H9 (cell line): ENCODE measurements around the gene ERICH6. TPM values are rescaled to one million over a fixed set of nuclear protein-coding genes. Genes with fewer than 3 reads are reported as not detected.

Experiments
- DNase-seq: peaks from one replicate; pipeline ENCODE4 v3.0.0-alpha.2; 2017
- H2AFZ ChIP-seq: one replicate; pipeline ENCODE4 v1.6.1; 2013; ENCODE audit warnings: mild to moderate bottlenecking, low read length, control low read depth, moderate library complexity
- H2AK5ac ChIP-seq: 2 replicates; pipeline ENCODE4 v1.6.1; 2013; ENCODE audit warnings: low read length, control low read depth, mixed read lengths; ENCODE audit not compliant: insufficient read length
- H2BK120ac ChIP-seq: one replicate; pipeline ENCODE4 v1.6.1; 2013; ENCODE audit warnings: low read depth, mild to moderate bottlenecking, low read length, control low read depth, inconsistent platforms; ENCODE audit not compliant: poor library complexity, severe bottlenecking
- H2BK12ac ChIP-seq: 2 replicates; pipeline ENCODE4 v1.6.1; 2013; ENCODE audit warnings: low read length, control low read depth, mixed read lengths, low read depth; ENCODE audit not compliant: insufficient read length
- H2BK15ac ChIP-seq: 2 replicates; pipeline ENCODE4 v1.6.1; 2013; ENCODE audit warnings: low read depth, low read length, control low read depth
- H2BK20ac ChIP-seq: one replicate; pipeline ENCODE4 v1.6.1; 2013; ENCODE audit warnings: low read depth, mild to moderate bottlenecking, low read length, control low read depth, inconsistent platforms; ENCODE audit not compliant: poor library complexity, severe bottlenecking
- H2BK5ac ChIP-seq: 2 replicates; pipeline ENCODE4 v1.6.1; 2013; ENCODE audit warnings: low read length, control low read depth, mixed read lengths; ENCODE audit not compliant: insufficient read length
- H3K14ac ChIP-seq: 2 replicates; pipeline ENCODE4 v1.6.1; 2013; ENCODE audit warnings: low read length, control low read depth; ENCODE audit not compliant: insufficient read depth
- H3K18ac ChIP-seq: 2 replicates; pipeline ENCODE4 v1.6.1; 2013; ENCODE audit warnings: low read depth, mild to moderate bottlenecking, mixed read lengths, low read length, control low read depth; ENCODE audit not compliant: insufficient read length
- H3K23ac ChIP-seq: 2 replicates; pipeline ENCODE4 v1.6.1; 2013; ENCODE audit warnings: low read length, control low read depth, mixed read lengths, low read depth; ENCODE audit not compliant: insufficient read length
- H3K23me2 ChIP-seq: 2 replicates; pipeline ENCODE4 v1.6.1; 2013; ENCODE audit warnings: low read depth, mild to moderate bottlenecking, mixed read lengths, low read length, control low read depth; ENCODE audit not compliant: insufficient read length, poor library complexity, severe bottlenecking
- H3K27ac ChIP-seq: 2 replicates; pipeline ENCODE4 v1.5.1; 2013; ENCODE audit warnings: low read length, control low read depth, mixed read lengths, low read depth; ENCODE audit not compliant: insufficient read length
- H3K27me3 ChIP-seq: 2 replicates; pipeline ENCODE4 v1.6.1; 2013; ENCODE audit warnings: low read length, control low read depth, inconsistent platforms; ENCODE audit not compliant: insufficient read depth
- H3K4ac ChIP-seq: 2 replicates; pipeline ENCODE4 v1.6.1; 2013; ENCODE audit warnings: low read depth, mild to moderate bottlenecking, control low read depth, inconsistent platforms, low read length, moderate library complexity
- H3K4me1 ChIP-seq: 2 replicates; pipeline ENCODE4 v1.6.1; 2013; ENCODE audit warnings: low read length, control low read depth, inconsistent platforms; ENCODE audit not compliant: insufficient read depth
- H3K4me2 ChIP-seq: 2 replicates; pipeline ENCODE4 v1.6.1; 2013; ENCODE audit warnings: low read length, control low read depth, mixed read lengths; ENCODE audit not compliant: insufficient read length, insufficient read depth
- H3K56ac ChIP-seq: 2 replicates; pipeline ENCODE4 v1.6.1; 2013; ENCODE audit warnings: low read depth, mild to moderate bottlenecking, mixed read lengths, low read length, control low read depth; ENCODE audit not compliant: insufficient read length
- H3K79me1 ChIP-seq: 2 replicates; pipeline ENCODE4 v1.6.1; 2013; ENCODE audit warnings: low read depth, mild to moderate bottlenecking, moderate library complexity, low read length, control low read depth, inconsistent platforms; ENCODE audit not compliant: insufficient read depth, poor library complexity, severe bottlenecking
- H3K79me2 ChIP-seq: 2 replicates; pipeline ENCODE4 v1.6.1; 2013; ENCODE audit warnings: low read length, control low read depth, inconsistent platforms; ENCODE audit not compliant: insufficient read depth
- H3K9ac ChIP-seq: 2 replicates; pipeline ENCODE4 v1.6.1; 2013; ENCODE audit warnings: low read length, control low read depth, mixed read lengths; ENCODE audit not compliant: insufficient read length; ENCODE audit errors: extremely low read depth
- H3K9me3 ChIP-seq: one replicate; pipeline ENCODE4 v1.6.1; 2013; ENCODE audit warnings: low read depth, low read length, inconsistent platforms; ENCODE audit not compliant: control insufficient read depth
- H3T11ph ChIP-seq: one replicate; pipeline ENCODE4 v1.6.1; 2013; ENCODE audit warnings: mild to moderate bottlenecking, low read length, control low read depth, inconsistent platforms
- H4K20me1 ChIP-seq: one replicate; pipeline ENCODE4 v1.6.1; 2013; ENCODE audit not compliant: control insufficient read depth, insufficient read length, insufficient read depth
- H4K5ac ChIP-seq: 2 replicates; pipeline ENCODE4 v1.6.1; 2013; ENCODE audit warnings: low read depth, mild to moderate bottlenecking, mixed read lengths, low read length, control low read depth; ENCODE audit not compliant: insufficient read length
- H4K8ac ChIP-seq: replicated peaks from 2 replicates; pipeline ENCODE4 v1.6.1; 2013; ENCODE audit warnings: low read length, control low read depth, mixed read lengths, low read depth; ENCODE audit not compliant: insufficient read length
- H4K91ac ChIP-seq: 2 replicates; pipeline ENCODE4 v1.6.1; 2013; ENCODE audit warnings: low read depth, mild to moderate bottlenecking, moderate library complexity, mixed read lengths, low read length, control low read depth; ENCODE audit not compliant: insufficient read length
- H3K27ac Mint-ChIP-seq, 3 experiments: 2 replicates in 2 of 3; 3 replicates in 1 of 3; pipeline ENCODE4 v1.8.0; 2020 to 2021; ENCODE audit warnings: mixed read lengths in 3 of 3, mild to moderate bottlenecking in 1 of 3, moderate library complexity in 1 of 3
- H3K27me3 Mint-ChIP-seq: 2 replicates; pipeline ENCODE4 v1.8.0; 2021; ENCODE audit warnings: low read depth, mild to moderate bottlenecking, moderate library complexity, mixed read lengths
- H3K36me3 Mint-ChIP-seq, 3 experiments: 2 replicates in 2 of 3; 3 replicates in 1 of 3; pipeline ENCODE4 v1.8.0; 2020 to 2021; ENCODE audit warnings: low read depth in 3 of 3, mixed read lengths in 3 of 3; ENCODE audit not compliant: insufficient read depth in 1 of 3
- H3K4me1 Mint-ChIP-seq, 2 experiments: 2 replicates each; pipeline ENCODE4 v1.8.0; 2020; ENCODE audit warnings: mixed read lengths in 2 of 2
- H3K4me3 Mint-ChIP-seq, 2 experiments: 2 replicates in 1 of 2; 3 replicates in 1 of 2; pipeline ENCODE4 v1.8.0; 2020 to 2021; ENCODE audit warnings: mild to moderate bottlenecking in 2 of 2, mixed read lengths in 2 of 2, moderate library complexity in 1 of 2
- H3K9me3 Mint-ChIP-seq, 2 experiments: 2 replicates in 1 of 2; 3 replicates in 1 of 2; pipeline ENCODE4 v1.8.0; 2020; ENCODE audit warnings: mild to moderate bottlenecking in 2 of 2, mixed read lengths in 2 of 2, moderate library complexity in 1 of 2
- WGBS: extraction: QIAGEN DNeasy Blood & Tissue Kit; methylation state at CpG from one replicate; pipeline ENCODE4 v1.1.7; 2013; ENCODE audit warnings: missing lambda C conversion rate, low lambda C conversion rate, mixed read lengths; ENCODE audit not compliant: insufficient read length; ENCODE audit errors: extremely low coverage; 5-methylcytosine and 5-hydroxymethylcytosine counted together
- total RNA-seq: library from RNA; stranded (reverse); gene quantifications from 2 replicates; pipeline ENCODE4 v1.2.1, GENCODE V29; 2021
- TF ChIP-seq, protein P1 (sequence below): fragments of 200-600 bp; sonication (generic); conservative IDR thresholded peaks from 3 replicates; pipeline ENCODE4 v1.8.0; 2021; ENCODE audit warnings: antibody characterized with exemption, mild to moderate bottlenecking

ERICH6 gene
- total RNA-seq, 1 experiment from 2014 or later = not detected

DNA sequence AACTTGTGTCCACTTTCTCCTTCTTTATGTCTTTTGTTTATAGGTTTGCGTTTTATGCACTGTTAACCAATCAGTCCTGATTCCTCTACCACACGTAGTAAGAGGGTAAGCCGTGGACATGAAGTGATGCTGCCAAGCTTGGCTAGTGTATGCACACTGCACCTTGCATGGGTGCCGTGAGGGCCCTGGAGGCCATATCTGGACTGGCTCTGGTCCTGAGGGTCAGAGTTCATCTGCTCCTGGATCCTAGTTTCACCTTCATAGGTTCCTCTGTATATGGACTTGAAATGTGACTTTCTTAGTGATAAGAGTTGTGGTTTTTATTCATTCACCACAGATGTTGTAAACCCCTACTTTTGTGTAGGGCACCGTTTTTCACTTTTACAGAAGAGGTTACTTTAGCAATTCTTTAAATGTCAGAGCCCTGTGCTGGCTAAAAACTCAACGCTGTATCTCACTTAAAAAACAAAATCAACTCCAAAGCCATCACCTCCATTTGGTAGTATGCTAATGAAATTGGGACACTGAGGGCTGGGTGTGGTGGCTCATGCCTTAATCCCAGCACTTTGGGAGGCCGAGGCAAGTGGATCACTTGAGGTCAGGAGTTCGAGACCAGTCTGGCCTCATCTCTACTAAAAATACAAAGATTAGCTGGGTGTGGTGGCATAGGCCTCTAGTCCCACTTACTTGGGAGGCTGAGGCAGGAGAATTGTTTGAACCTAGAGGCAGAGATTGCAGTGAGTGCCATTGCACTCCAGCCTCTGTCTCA lies 36.3 kb upstream of the ERICH6 start:
- peaks cover 0 to 4% (median 4%) of the 10 kb centered on the region in 3 experiments; a peak in 3 of 7 replicates for H3K36me3 Mint-ChIP-seq
- Histone ChIP-seq H3K14ac (no peak overlapping the region), H3K23me2 (no peaks in the 10 kb centered on the region), H4K20me1 (no peaks in the 10 kb centered on the region), H3K18ac (no peak overlapping the region), H3K79me1 (no peaks in the 10 kb centered on the region), H3K56ac (no peak overlapping the region), H2AFZ (no peak overlapping the region), H2BK12ac (no peak overlapping the region), H3K9me3 (no peaks in the 10 kb centered on the region), H3K4ac (no peak overlapping the region), H2BK15ac (no peak overlapping the region), H3T11ph (no peak overlapping the region), H2BK120ac (no peak overlapping the region), H3K4me2 (no peak overlapping the region), H3K23ac (no peak overlapping the region), H4K5ac (no peak overlapping the region), H2AK5ac (no peak overlapping the region), H3K79me2 (no peaks in the 10 kb centered on the region), H3K27me3 (no peaks in the 10 kb centered on the region), H3K27ac (no peak overlapping the region), H4K91ac (no peak overlapping the region), H4K8ac (no peak overlapping the region), H3K4me1 (0 out of 2 replicates have a peak, but pooled peaks cover 4% of the 10 kb centered on the region), H2BK20ac (no peak overlapping the region), H3K9ac (no peak overlapping the region), H2BK5ac (no peak overlapping the region)
- H3K27me3 Mint-ChIP-seq = no peaks in the 10 kb centered on the region
- H3K4me1 Mint-ChIP-seq = peaks cover 42 to 49% of the 10 kb centered on the region in 2 experiments
- no peak for DNase-seq
- no peak overlapping the region for H3K4me3 Mint-ChIP-seq
- WGBS = no CpG with 5 or more reads among the region's 8 CpGs
- no peak overlapping the region for H3K27ac Mint-ChIP-seq
- TF ChIP-seq, protein P1, sequence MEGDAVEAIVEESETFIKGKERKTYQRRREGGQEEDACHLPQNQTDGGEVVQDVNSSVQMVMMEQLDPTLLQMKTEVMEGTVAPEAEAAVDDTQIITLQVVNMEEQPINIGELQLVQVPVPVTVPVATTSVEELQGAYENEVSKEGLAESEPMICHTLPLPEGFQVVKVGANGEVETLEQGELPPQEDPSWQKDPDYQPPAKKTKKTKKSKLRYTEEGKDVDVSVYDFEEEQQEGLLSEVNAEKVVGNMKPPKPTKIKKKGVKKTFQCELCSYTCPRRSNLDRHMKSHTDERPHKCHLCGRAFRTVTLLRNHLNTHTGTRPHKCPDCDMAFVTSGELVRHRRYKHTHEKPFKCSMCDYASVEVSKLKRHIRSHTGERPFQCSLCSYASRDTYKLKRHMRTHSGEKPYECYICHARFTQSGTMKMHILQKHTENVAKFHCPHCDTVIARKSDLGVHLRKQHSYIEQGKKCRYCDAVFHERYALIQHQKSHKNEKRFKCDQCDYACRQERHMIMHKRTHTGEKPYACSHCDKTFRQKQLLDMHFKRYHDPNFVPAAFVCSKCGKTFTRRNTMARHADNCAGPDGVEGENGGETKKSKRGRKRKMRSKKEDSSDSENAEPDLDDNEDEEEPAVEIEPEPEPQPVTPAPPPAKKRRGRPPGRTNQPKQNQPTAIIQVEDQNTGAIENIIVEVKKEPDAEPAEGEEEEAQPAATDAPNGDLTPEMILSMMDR = no peak
- no peaks in the 10 kb centered on the region for H3K9me3 Mint-ChIP-seq
